GM15510 (cell line): Measurements from ENCODE around the gene SMAD9.

ENCODE experiments used
- POLR2A ChIP-seq: IDR thresholded peaks from 3 replicates; pipeline ENCODE4 v1.6.1; 2011; ENCODE audit warnings: borderline replicate concordance; ENCODE audit not compliant: insufficient read length; ENCODE audit errors: extremely low read depth

Gene SMAD9

DNA sequence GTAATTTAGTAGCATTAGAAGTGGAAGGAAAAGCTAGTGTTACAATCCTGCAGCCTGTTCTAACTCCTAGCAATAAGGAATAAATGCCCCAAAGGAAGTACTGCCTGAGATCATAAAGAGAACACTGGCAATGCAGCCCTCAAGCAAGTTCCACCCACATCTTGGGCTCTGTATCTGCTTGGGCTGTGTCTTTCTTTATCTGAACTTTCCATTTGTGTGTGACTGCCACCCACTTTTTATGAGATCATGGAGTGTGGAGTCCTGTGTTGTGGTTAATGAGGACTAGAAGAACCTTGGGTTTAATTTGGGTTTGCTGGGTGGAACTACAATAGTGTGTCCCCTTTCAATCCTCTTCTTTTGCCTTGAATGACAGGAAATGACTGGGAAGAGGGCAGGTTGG is 62.8 kb downstream of the SMAD9 start:
- no peak for TF ChIP-seq POLR2A

GRCh38 chr13:36850790-36851438 is 69.1 kb downstream of the SMAD9 start:
- no peak for TF ChIP-seq POLR2A

DNA sequence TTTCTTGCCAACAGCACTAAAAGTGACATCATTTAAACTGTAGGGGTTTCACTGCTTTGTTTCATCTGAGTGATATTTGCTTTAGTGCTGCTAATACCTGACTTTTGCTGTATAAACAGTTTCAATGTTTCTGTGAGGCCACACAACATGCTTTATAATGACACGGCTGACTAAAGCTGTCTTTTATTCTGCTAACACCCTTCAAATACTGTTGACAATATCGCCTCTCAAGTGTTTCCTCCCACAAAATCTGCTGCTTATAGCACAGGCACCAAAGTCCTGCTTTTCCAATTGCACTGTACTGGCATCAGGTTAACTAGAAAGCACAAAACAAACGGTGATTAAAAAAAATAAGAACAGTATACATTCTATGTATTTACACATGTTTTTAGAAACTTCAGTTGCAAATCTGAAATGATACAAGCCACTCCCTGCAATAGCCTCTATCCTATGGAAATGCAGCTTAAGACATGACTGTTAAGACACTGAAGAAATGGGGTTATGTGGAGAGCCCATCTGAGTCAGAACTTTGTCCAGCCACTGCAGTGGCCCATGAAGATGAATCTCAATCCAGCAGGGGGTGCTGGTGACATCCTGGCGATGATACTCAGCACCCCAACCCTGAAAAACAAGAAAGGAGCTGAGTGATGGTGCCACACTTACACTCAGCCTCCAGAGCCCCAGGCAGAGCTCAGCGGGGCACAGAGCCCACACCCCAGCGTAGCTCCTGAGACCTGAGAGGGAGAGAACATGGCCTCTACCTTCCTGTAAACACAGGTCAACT is 71.6 kb downstream of the SMAD9 start:
- no peak for TF ChIP-seq POLR2A

DNA sequence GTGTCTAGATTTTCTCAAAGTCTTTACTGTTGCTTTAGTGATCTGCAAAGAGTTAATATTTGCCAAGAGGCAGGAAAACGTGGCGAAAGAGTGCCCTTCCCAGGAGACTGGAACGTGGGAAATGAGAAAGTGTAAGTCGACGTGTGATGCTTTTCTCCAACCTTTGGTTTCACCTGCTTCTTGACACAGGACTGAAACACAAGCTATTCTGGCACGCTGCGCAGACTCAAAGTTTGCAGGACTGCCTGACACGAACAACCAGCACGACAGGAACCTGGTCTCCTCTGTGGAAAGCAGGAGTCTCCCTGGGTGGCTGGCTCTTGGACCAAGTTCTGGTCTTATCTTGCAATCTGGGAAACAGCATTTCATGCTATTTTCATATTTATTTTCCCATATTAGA is 72.4 kb downstream of the SMAD9 start:
- no peak for TF ChIP-seq POLR2A

GRCh38 chr13:36841391-36841790 is 78.6 kb downstream of the SMAD9 start:
- TF ChIP-seq POLR2A, result no peak

- TF ChIP-seq POLR2A, result no peak
Observed at GRCh38 chr13:36840718-36841250, 79.3 kb downstream of the SMAD9 start.

DNA sequence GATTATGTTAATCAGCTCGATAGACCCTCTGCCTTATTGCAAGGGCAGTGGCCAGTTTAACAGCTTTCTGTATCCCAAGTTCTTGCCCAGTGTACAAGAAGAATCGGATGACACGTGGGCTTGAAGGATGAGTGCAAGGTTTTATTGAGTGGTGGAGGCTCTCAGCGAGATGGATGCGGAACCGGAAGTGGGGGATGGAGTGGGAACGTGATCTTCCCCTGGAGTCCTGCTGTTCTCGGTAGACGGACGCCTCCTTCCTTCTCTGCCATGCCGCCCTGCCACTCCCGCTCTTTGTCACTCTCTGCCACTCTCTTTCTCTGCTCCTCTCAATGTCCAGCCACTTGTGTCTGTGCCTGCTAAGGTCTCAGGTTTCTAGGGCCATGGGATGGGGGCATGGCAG is 80.1 kb downstream of the SMAD9 start:
- no peak for TF ChIP-seq POLR2A

- TF ChIP-seq POLR2A, result no peak
Observed at GRCh38 chr13:36839281-36839680, 80.8 kb downstream of the SMAD9 start.

- TF ChIP-seq POLR2A, result no peak
Observed at GRCh38 chr13:36837354-36838092, 82.5 kb downstream of the SMAD9 start.

DNA sequence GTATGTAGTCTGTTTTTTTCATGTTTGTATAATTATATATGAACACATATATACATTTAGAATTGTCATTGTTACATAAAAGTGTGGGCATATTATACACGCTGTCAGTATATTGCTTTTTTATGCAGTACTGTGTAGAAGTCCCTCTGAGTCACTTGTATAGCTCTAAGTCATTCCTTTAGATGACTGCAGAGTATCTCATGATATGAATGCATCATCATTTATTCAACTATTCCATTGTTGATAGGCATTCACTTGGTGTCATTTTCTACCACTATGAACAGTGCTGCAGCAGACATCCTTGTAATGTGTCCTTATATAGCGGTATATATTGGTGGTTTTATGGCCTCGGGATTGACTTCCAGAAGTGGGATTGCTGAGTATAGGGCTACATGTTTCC is 85.7 kb downstream of the SMAD9 start:
- no peak for TF ChIP-seq POLR2A

GRCh38 chr13:36831291-36831690 is 88.7 kb downstream of the SMAD9 start:
- no peak for TF ChIP-seq POLR2A

DNA sequence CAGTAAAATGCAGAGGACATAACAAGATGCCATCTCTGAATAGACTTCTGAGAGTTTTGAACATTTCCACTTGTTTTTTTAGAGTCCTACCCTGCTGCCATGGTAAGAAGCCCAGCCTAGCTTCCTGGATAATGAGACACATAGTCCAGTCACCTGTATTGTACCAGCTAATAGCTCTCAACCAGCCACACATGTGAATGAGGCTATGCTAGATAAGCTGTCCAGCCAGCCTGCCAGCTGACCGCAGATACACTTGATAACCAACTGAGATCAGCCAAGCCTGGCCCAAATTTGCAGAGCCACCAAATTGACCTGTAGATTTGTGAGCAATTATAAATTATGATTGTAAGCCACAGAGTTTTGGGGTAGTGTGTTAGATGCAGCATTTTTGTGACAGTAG is 90.3 kb downstream of the SMAD9 start:
- TF ChIP-seq POLR2A, result no peak

DNA sequence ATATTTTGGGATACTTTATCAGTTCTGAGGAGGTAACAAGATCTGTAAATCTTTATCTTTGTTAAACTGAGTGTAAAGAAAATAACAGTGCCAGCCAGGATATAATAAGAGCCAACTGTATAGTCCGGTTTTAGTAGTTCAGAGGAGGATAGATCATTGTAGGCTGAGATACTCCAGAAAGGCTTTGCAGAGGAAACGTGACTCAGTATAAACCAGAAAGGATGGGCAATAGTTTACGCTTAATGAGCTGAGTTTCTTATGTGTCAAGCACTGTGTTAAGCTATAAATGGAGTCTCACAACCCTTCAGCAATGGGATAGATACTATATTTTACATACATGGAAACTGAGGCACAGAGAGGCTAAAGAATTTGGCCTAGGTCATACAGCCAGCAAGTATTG is 97.3 kb downstream of the SMAD9 start:
- TF ChIP-seq POLR2A, result no peak

DNA sequence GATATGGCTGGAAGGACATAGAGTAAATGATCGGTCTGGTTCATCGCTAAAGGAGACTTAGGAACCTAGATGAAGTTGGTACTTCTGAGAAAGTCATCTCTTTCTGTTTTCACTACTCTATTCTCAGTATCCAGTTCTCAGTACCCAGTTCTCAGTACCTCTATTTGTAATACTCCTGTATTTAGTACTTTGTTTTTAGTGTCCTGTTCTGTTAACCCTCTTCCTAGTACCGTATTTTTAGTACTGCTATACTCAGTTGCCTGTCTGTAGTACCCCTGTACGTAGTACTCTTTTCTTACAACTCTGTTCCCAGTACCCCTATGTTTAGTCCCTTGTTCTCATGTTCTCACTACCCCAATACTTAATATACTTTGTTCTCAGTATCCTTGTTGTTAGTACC is 99.8 kb downstream of the SMAD9 start:
- TF ChIP-seq POLR2A, result no peak

DNA sequence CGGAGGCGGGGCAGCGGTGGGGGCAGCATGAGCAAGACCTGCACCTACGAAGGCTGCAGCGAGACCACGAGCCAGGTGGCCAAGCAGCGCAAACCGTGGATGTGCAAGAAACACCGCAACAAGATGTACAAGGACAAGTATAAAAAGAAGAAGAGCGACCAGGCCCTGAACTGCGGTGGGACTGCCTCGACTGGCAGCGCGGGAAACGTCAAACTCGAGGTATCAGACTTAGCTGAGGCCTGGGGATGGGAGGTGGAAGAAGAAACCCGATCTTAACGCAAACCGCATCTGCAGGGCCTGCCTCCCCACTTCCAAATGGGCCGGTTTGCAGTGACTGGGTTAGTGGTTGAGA is 100.3 kb downstream of the SMAD9 start:
- no peak for TF ChIP-seq POLR2A
